ENCODE results near the gene GPR89B. TPM values are rescaled to one million over a fixed set of nuclear protein-coding genes. Genes with fewer than 3 reads are reported as not detected.

GPR89B gene
- total RNA-seq, 4 donors from 2014 or later = 7.5 to 23.2 (median 16.1) TPM

DNA sequence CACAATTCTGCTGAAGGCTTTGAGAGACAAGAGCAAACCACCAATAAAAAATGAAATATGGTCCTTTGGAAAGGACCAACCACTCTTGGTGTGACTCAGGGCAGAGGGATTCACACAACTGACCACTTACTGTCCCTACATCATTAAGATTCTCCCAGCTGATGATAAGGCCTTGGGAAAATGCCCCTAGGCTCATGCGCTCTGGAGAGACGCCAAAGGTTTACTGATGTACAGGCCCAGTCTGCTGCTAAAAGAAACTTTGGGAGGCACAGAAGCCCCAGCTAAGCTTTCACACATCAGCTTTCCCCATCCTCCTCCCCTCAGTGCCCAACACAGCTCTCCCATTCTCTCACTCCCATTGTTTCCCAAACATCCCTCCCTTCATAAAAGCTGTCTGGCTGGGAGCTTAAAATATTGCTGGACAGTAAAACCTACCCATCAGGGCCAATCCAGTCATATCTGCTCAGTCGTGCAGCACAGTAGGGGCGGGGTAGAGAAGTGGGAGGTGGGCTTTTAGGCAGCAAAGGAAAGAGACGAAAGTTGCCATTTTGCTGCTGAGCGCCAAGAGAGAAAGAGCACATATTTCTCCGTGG is 25.9 kb upstream of the GPR89B start, which contains the start of gene GJA8:
GJA8 (plus strand) TSS at position 543 of the 593 bp plus-strand sequence. CDS start 5,161 bp downstream, outside the sequence.
- no peaks in the 10 kb centered on the region for H3K36me3 ChIP-seq
- no peak within 1 kb of the TSS for H3K4me3 ChIP-seq
- H3K27ac ChIP-seq = no peak within 1 kb of the TSS
- no peaks in the 10 kb centered on the region for H3K9me3 ChIP-seq
- no peak for DNase-seq (ENCODE audit: low spot score in 2 of 2)
- H3K4me1 ChIP-seq = peaks cover 0 to 2% (median 0%) of the 10 kb centered on the region in 4 donors
- WGBS, 2 donors = 76 to 78% methylated on average over 7 of the region's 7 CpGs
- H3K27me3 ChIP-seq = no peaks in the 10 kb centered on the region
- TF ChIP-seq EP300 (IDR thresholded peaks at IDR 0.05) (no peak), POLR2A (IDR thresholded peaks at IDR 0.05) (no peak)
- TF ChIP-seq, protein P1, sequence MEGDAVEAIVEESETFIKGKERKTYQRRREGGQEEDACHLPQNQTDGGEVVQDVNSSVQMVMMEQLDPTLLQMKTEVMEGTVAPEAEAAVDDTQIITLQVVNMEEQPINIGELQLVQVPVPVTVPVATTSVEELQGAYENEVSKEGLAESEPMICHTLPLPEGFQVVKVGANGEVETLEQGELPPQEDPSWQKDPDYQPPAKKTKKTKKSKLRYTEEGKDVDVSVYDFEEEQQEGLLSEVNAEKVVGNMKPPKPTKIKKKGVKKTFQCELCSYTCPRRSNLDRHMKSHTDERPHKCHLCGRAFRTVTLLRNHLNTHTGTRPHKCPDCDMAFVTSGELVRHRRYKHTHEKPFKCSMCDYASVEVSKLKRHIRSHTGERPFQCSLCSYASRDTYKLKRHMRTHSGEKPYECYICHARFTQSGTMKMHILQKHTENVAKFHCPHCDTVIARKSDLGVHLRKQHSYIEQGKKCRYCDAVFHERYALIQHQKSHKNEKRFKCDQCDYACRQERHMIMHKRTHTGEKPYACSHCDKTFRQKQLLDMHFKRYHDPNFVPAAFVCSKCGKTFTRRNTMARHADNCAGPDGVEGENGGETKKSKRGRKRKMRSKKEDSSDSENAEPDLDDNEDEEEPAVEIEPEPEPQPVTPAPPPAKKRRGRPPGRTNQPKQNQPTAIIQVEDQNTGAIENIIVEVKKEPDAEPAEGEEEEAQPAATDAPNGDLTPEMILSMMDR (IDR thresholded peaks at IDR 0.05) = no peak

DNA sequence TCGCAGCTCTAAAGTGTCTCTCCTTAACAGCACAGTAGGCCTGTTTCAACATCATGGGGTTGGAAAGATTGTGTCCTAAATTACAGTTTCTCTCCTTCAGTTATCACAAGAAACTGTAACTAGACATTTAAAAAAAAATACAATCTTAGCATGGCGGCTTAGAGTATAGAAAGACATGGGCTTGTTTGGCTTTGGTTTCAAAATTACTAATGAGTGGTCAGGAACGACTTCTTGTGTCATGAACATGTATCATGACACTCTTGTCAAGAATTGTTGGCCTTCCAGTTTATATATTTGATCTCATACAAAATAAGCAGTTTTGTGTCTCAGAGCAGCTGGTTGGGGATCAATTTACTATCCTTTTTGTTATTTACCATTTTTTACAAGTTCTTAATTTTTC is 23.5 kb upstream of the GPR89B start:
- WGBS, 2 donors = 85 to 86% methylated on average over 3 of the region's 3 CpGs
- Histone ChIP-seq H3K4me3 (no peak overlapping the region), H3K36me3 (no peaks in the 10 kb centered on the region), H3K27ac (no peak overlapping the region), H3K4me1 (no peaks in the 10 kb centered on the region), H3K9me3 (no peaks in the 10 kb centered on the region), H3K27me3 (no peaks in the 10 kb centered on the region)
- no peak for TF ChIP-seq EP300 (IDR thresholded peaks at IDR 0.05)
- TF ChIP-seq, protein P1 (IDR thresholded peaks at IDR 0.05) = no peak
- TF ChIP-seq POLR2A (IDR thresholded peaks at IDR 0.05) = no peak
- DNase-seq (ENCODE audit: low spot score in 2 of 2) = no peak

DNA sequence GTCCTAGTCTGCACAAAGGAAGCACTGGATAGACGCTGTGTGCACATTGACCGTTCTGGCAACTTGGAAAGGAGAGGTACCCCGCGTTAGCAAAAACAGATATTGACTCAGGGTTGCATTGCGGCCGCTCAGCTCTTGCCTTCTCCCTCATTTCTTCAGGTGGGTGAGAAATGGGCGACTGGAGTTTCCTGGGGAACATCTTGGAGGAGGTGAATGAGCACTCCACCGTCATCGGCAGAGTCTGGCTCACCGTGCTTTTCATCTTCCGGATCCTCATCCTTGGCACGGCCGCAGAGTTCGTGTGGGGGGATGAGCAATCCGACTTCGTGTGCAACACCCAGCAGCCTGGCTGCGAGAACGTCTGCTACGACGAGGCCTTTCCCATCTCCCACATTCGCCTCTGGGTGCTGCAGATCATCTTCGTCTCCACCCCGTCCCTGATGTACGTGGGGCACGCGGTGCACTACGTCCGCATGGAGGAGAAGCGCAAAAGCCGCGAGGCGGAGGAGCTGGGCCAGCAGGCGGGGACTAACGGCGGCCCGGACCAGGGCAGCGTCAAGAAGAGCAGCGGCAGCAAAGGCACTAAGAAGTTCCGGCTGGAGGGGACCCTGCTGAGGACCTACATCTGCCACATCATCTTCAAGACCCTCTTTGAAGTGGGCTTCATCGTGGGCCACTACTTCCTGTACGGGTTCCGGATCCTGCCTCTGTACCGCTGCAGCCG is 20.3 kb upstream of the GPR89B start:
- no peaks in the 10 kb centered on the region for H3K9me3 ChIP-seq
- WGBS, 2 donors = 94 to 96% methylated on average over 44 of the region's 44 CpGs
- TF ChIP-seq POLR2A (IDR thresholded peaks at IDR 0.05) = no peak
- no peak for TF ChIP-seq EP300 (IDR thresholded peaks at IDR 0.05)
- TF ChIP-seq, protein P1 (IDR thresholded peaks at IDR 0.05) = no peak
- H3K27me3 ChIP-seq = no peaks in the 10 kb centered on the region
- H3K27ac ChIP-seq = no peak overlapping the region
- no peaks in the 10 kb centered on the region for H3K36me3 ChIP-seq
- no peak for DNase-seq (ENCODE audit: low spot score in 2 of 2)
- H3K4me1 ChIP-seq = no peaks in the 10 kb centered on the region
- H3K4me3 ChIP-seq = no peak overlapping the region

DNA sequence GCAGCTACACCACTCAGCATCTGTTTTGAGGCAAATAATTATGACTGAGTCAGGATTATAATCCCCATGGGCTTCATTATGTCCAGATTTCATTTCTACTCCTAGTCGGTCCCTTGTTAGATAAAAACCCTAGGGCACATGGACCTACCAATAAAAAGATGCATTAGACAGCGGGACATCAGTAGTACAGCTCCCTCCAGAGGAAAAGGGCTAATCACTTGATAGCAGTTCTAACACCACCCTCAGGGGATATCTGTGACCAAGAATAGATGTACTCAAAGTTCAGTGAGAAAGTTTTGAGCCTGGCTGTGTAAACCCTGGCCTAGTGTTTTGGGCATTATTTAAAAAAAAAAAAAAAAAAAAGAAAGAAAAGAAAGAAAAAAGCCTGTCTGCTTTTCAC is 15.7 kb upstream of the GPR89B start:
- Histone ChIP-seq H3K4me3 (no peak overlapping the region), H3K4me1 (no peaks in the 10 kb centered on the region), H3K36me3 (no peaks in the 10 kb centered on the region), H3K27me3 (no peaks in the 10 kb centered on the region), H3K9me3 (no peaks in the 10 kb centered on the region), H3K27ac (no peak overlapping the region)
- TF ChIP-seq EP300 (IDR thresholded peaks at IDR 0.05) (no peak), POLR2A (IDR thresholded peaks at IDR 0.05) (no peak)
- TF ChIP-seq, protein P1 (IDR thresholded peaks at IDR 0.05) = no peak
- 55 to 66% methylated on average over 2 of the region's 2 CpGs for WGBS, 2 donors
- DNase-seq (ENCODE audit: low spot score in 2 of 2) = no peak

DNA sequence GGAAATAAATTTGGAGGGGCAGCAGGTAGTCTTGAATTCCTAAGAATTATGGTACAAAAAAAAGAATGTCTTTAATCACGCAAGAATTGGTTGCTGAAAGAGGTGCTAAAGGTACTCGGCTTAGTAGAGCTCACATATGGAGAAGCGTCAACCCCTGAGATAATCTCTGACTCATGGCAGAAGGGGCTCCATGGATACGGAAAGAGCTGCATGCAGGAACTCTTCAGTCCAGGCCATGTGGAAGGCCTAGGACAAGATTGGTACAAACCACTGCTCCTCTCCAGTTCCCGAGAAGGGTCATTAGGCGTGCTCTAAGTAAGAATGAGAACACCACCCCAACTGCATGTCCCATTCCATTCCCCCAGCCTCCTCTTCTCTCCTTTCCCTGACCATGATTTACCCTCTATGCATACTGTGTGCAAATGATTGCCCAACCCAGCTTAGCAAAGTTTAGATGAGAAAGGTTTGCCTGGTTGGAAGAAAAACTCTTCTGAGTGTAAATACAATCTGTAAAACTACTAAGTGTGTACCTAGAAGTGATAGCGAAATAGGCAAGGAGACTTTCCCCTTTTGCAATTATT is 14.8 kb upstream of the GPR89B start:
- no peaks in the 10 kb centered on the region for H3K4me1 ChIP-seq
- TF ChIP-seq, protein P1 (IDR thresholded peaks at IDR 0.05) = no peak
- TF ChIP-seq EP300 (IDR thresholded peaks at IDR 0.05) (no peak), POLR2A (IDR thresholded peaks at IDR 0.05) (no peak)
- H3K9me3 ChIP-seq = no peaks in the 10 kb centered on the region
- no peak overlapping the region for H3K27ac ChIP-seq
- no peak for DNase-seq (ENCODE audit: low spot score in 2 of 2)
- 87 to 95% methylated on average over 7 of the region's 7 CpGs for WGBS, 2 donors
- H3K27me3 ChIP-seq = no peaks in the 10 kb centered on the region
- no peak overlapping the region for H3K4me3 ChIP-seq
- H3K36me3 ChIP-seq = no peaks in the 10 kb centered on the region

All from tibial nerve (tissue), 4 donors.